Measurements from ENCODE around the gene SREBF2.

The SREBF2 gene

DNA sequence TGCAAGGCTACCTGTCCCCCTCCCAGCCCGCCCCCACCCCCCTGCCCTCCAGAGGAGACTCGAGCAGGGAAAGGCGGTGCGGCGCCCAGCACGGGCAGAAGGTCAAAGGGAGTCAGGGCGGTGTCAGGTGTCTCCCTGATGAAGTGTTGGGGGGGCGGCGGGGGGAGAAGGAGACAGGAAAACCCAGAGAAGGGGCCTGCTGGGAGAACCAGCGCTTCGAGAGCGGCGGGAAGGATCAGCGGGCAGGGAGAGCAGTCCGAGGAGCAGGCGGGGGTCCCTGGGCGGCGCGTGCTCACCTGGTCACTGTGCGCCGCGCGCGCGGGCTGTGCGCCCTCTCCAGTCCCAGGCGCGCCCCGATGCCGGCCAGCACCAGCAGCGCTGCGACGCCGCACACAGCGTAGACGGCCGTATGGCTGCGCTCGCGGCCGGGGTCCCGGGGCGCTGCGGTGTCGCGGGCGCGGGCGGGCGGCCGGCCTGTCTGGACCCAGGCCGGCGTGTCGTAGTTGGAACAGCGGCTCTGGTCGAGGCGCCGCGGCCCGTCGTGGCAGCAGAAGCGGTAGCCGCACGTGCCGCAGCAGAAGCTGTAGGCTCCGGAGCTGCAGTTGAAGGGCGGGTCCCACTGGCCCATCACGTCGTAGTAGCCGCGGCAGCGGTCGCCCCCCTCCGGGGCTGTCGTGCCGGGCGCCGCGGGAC is 81.1 kb downstream of the SREBF2 start:
- Histone ChIP-seq H4K20me1 (ENCODE audit: insufficient read depth, low read length, poor library complexity, severe bottlenecking) (no peaks in the 10 kb centered on the region), H3K4me1 (ENCODE audit: insufficient read depth, low read length, poor library complexity, severe bottlenecking) (peaks cover 7% of the 10 kb centered on the region), H3K4me3 (ENCODE audit: low read length, poor library complexity, severe bottlenecking) (no peak overlapping the region), H3K79me2 (ENCODE audit: insufficient read depth, low read length) (no peaks in the 10 kb centered on the region), H2AFZ (ENCODE audit: low read length) (no peak overlapping the region), H3K27me3 (ENCODE audit: insufficient read depth, low read length, poor library complexity, severe bottlenecking) (no peaks in the 10 kb centered on the region), H3K9ac (ENCODE audit: low read depth, low read length, poor library complexity, severe bottlenecking) (no peak overlapping the region), H3K36me3 (ENCODE audit: insufficient read depth, low read length) (no peaks in the 10 kb centered on the region), H3K4me2 (ENCODE audit: low read depth, low read length, poor library complexity, severe bottlenecking) (no peak overlapping the region), H3F3A (ENCODE audit: low read depth) (no peaks in the 10 kb centered on the region), H3K9me2 (replicated peaks; ENCODE audit: low read depth, low read length) (no peaks in the 10 kb centered on the region), H3K9me3 (ENCODE audit: insufficient read depth, low read depth, low read length) (no peaks in the 10 kb centered on the region)
- no peak for TF ChIP-seq EZH2phosphoT487 (IDR thresholded peaks at IDR 0.05; ENCODE audit: borderline replicate concordance)
- TF ChIP-seq, protein P1, sequence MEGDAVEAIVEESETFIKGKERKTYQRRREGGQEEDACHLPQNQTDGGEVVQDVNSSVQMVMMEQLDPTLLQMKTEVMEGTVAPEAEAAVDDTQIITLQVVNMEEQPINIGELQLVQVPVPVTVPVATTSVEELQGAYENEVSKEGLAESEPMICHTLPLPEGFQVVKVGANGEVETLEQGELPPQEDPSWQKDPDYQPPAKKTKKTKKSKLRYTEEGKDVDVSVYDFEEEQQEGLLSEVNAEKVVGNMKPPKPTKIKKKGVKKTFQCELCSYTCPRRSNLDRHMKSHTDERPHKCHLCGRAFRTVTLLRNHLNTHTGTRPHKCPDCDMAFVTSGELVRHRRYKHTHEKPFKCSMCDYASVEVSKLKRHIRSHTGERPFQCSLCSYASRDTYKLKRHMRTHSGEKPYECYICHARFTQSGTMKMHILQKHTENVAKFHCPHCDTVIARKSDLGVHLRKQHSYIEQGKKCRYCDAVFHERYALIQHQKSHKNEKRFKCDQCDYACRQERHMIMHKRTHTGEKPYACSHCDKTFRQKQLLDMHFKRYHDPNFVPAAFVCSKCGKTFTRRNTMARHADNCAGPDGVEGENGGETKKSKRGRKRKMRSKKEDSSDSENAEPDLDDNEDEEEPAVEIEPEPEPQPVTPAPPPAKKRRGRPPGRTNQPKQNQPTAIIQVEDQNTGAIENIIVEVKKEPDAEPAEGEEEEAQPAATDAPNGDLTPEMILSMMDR (conservative IDR thresholded peaks at IDR 0.05; ENCODE audit: low read length): no peak

DNA sequence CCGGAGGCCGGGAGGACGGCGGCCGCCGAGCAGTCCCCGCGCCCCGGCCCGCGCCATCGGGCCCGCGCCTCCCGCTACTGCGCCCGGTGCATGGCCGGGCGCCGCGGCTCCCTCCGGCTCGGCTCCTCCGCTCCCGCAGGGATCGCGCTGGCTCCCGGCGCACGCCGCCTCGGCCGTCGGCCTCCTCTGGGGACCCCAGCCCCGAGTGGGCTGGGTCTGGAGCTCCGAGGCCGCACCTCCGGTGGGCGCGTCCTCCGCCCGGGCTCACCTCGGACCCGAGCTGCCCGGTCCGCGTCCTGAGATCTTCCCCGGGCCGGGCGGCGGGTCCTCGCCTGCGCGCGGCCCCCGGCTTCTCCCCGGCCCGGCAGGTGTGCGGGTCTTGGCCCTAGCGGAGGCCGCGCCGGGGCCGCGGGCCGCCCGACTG is 81.7 kb downstream of the SREBF2 start:
- H4K20me1 ChIP-seq (ENCODE audit: insufficient read depth, low read length, poor library complexity, severe bottlenecking): no peaks in the 10 kb centered on the region
- TF ChIP-seq, protein P1 (conservative IDR thresholded peaks at IDR 0.05; ENCODE audit: low read length): no peak
- TF ChIP-seq EZH2phosphoT487 (IDR thresholded peaks at IDR 0.05; ENCODE audit: borderline replicate concordance): no peak
- no peaks in the 10 kb centered on the region for H3K9me2 ChIP-seq (replicated peaks; ENCODE audit: low read depth, low read length)
- no peaks in the 10 kb centered on the region for H3K79me2 ChIP-seq (ENCODE audit: insufficient read depth, low read length)
- H3K9ac ChIP-seq (ENCODE audit: low read depth, low read length, poor library complexity, severe bottlenecking): no peak overlapping the region
- no peaks in the 10 kb centered on the region for H3F3A ChIP-seq (ENCODE audit: low read depth)
- peaks cover 4% of the 10 kb centered on the region for H3K4me1 ChIP-seq (ENCODE audit: insufficient read depth, low read length, poor library complexity, severe bottlenecking)
- no peaks in the 10 kb centered on the region for H3K36me3 ChIP-seq (ENCODE audit: insufficient read depth, low read length)
- H3K4me3 ChIP-seq (ENCODE audit: low read length, poor library complexity, severe bottlenecking): no peak overlapping the region
- no peak overlapping the region for H3K4me2 ChIP-seq (ENCODE audit: low read depth, low read length, poor library complexity, severe bottlenecking)
- no peaks in the 10 kb centered on the region for H3K27me3 ChIP-seq (ENCODE audit: insufficient read depth, low read length, poor library complexity, severe bottlenecking)
- H2AFZ ChIP-seq (ENCODE audit: low read length): no peak overlapping the region
- no peaks in the 10 kb centered on the region for H3K9me3 ChIP-seq (ENCODE audit: insufficient read depth, low read depth, low read length)

DNA sequence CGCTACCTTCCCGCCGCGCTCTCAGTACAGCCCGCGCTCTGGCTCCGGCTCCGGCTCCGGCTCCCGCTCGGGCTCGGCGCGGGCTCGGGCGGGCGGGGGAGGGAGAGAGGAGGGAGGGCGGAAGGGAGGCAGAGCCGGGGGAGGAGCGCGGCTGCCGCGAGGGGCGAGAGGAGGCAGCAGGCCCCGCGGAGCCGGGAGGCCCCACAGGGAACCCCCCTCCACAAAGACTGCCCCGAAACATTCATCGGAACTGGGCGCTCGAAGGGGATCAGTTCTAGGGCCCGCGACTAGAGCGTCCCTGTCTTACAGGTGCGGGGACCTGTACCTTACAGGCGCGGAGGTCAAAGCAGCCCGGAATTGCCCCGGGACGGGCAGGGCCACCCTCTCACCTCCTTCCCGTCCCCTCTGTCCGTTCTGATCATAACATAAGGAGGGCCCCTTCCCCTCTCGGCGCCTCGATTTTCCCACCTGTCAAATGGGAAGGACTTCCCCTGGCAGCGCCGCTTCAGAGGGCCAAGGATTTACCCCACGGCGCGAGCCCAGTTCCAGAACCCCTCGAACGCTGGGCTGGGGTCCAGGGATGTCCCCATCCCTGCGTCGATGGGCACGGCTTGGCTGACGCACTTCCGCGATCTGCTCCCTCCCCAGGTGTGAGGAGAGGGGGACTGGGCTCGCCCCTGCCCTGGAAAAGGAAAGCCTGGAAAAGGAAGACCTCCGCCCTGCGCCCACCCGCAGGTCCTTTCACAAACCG is 82.3 kb downstream of the SREBF2 start, which contains the start of gene SHISA8:
SHISA8 (minus strand) TSS at position 40 of the 751 bp plus-strand sequence. CDS start 407 bp downstream, outside the sequence.
- H3F3A ChIP-seq (ENCODE audit: low read depth): no peaks in the 10 kb centered on the region
- H3K9me3 ChIP-seq (ENCODE audit: insufficient read depth, low read depth, low read length): no peaks in the 10 kb centered on the region
- no peak within 1 kb of the TSS for H2AFZ ChIP-seq (ENCODE audit: low read length)
- no peaks in the 10 kb centered on the region for H3K9me2 ChIP-seq (replicated peaks; ENCODE audit: low read depth, low read length)
- no peaks in the 10 kb centered on the region for H3K36me3 ChIP-seq (ENCODE audit: insufficient read depth, low read length)
- no peaks in the 10 kb centered on the region for H4K20me1 ChIP-seq (ENCODE audit: insufficient read depth, low read length, poor library complexity, severe bottlenecking)
- no peaks in the 10 kb centered on the region for H3K79me2 ChIP-seq (ENCODE audit: insufficient read depth, low read length)
- H3K27me3 ChIP-seq (ENCODE audit: insufficient read depth, low read length, poor library complexity, severe bottlenecking): no peaks in the 10 kb centered on the region
- no peak within 1 kb of the TSS for H3K9ac ChIP-seq (ENCODE audit: low read depth, low read length, poor library complexity, severe bottlenecking)
- H3K4me3 ChIP-seq (ENCODE audit: low read length, poor library complexity, severe bottlenecking): no peak within 1 kb of the TSS
- H3K4me1 ChIP-seq (ENCODE audit: insufficient read depth, low read length, poor library complexity, severe bottlenecking): peaks cover 6% of the 10 kb centered on the region
- no peak within 1 kb of the TSS for H3K4me2 ChIP-seq (ENCODE audit: low read depth, low read length, poor library complexity, severe bottlenecking)
- no peak for TF ChIP-seq EZH2phosphoT487 (IDR thresholded peaks at IDR 0.05; ENCODE audit: borderline replicate concordance)
- TF ChIP-seq, protein P1 (conservative IDR thresholded peaks at IDR 0.05; ENCODE audit: low read length): no peak

Measured in Loucy (cell line).